NB4 (cell line): ENCODE measurements around the gene CEP135.

Experiments used
- MYC ChIP-seq: IDR thresholded peaks from 2 replicates; pipeline ENCODE4 v1.6.1; 2011; ENCODE audit warnings: low read depth, low read length
- POLR2A ChIP-seq: IDR thresholded peaks from 2 replicates; pipeline ENCODE4 v1.6.1; 2011; ENCODE audit warnings: mild to moderate bottlenecking; ENCODE audit not compliant: insufficient read length; ENCODE audit errors: extremely low read depth
- TF ChIP-seq, protein P1 (sequence below): IDR thresholded peaks from one replicate; pipeline ENCODE4 v1.5.1; 2012; ENCODE audit warnings: low read depth, low read length
- TF ChIP-seq, protein P2 (sequence below): IDR thresholded peaks from 2 replicates; pipeline ENCODE4 v1.6.1; 2011; ENCODE audit warnings: low read depth, low read length

- TF ChIP-seq, protein P1, sequence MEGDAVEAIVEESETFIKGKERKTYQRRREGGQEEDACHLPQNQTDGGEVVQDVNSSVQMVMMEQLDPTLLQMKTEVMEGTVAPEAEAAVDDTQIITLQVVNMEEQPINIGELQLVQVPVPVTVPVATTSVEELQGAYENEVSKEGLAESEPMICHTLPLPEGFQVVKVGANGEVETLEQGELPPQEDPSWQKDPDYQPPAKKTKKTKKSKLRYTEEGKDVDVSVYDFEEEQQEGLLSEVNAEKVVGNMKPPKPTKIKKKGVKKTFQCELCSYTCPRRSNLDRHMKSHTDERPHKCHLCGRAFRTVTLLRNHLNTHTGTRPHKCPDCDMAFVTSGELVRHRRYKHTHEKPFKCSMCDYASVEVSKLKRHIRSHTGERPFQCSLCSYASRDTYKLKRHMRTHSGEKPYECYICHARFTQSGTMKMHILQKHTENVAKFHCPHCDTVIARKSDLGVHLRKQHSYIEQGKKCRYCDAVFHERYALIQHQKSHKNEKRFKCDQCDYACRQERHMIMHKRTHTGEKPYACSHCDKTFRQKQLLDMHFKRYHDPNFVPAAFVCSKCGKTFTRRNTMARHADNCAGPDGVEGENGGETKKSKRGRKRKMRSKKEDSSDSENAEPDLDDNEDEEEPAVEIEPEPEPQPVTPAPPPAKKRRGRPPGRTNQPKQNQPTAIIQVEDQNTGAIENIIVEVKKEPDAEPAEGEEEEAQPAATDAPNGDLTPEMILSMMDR, result no peak
- no peak for TF ChIP-seq POLR2A
- TF ChIP-seq, protein P2, sequence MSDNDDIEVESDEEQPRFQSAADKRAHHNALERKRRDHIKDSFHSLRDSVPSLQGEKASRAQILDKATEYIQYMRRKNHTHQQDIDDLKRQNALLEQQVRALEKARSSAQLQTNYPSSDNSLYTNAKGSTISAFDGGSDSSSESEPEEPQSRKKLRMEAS, result no peak
- TF ChIP-seq MYC, result no peak
Measured at GRCh38 chr4:55980725-55981124, 32.0 kb downstream of the CEP135 start.
